HG03521 (cell line): ENCODE results near the gene LSM8.
"Not testable (repeated sequence)": the region's sequence is repeated elsewhere in the genome, so short reads cannot be mapped to it uniquely, and the experiment has no call there.

ENCODE experiments used
- ATAC-seq: cut with Tn5 transposase; IDR thresholded peaks from one replicate; pipeline ENCODE4 v1.9.1; 2021; ENCODE audit warnings: mild to moderate bottlenecking, moderate library complexity; ENCODE audit not compliant: unreplicated experiment

Gene LSM8

GRCh38 chr7:118202061-118202460 is 18.1 kb downstream of the LSM8 start:
- no peak for ATAC-seq

- peak; percentile 95 for ATAC-seq
These were observed 30.3 kb downstream of the LSM8 start for GRCh38 chr7:118214051-118214832.

GRCh38 chr7:118214833-118215182 is 30.8 kb downstream of the LSM8 start:
- no peak for ATAC-seq

- no peak for ATAC-seq
These were observed 33.3 kb downstream of the LSM8 start for GRCh38 chr7:118217210-118217619.

GRCh38 chr7:118218413-118219156 is 34.6 kb downstream of the LSM8 start:
- no peak for ATAC-seq

GRCh38 chr7:118219157-118219512 is 35.2 kb downstream of the LSM8 start:
- no peak for ATAC-seq

GRCh38 chr7:118220583-118220982 is 36.6 kb downstream of the LSM8 start:
- ATAC-seq: no peak

GRCh38 chr7:118222591-118222990 is 38.6 kb downstream of the LSM8 start:
- ATAC-seq: no peak

GRCh38 chr7:118224521-118224920 is 40.6 kb downstream of the LSM8 start, which contains the start of gene ANKRD7:
Gene ANKRD7, plus strand, starts transcription at chr7:118224704. Its CDS starts 127 bp downstream, at chr7:118224831.
- ATAC-seq: no peak

- ATAC-seq: no peak
These were observed 48.9 kb downstream of the LSM8 start for GRCh38 chr7:118232837-118233236.

- no peak for ATAC-seq
These were observed 49.8 kb downstream of the LSM8 start for GRCh38 chr7:118233799-118234198.

- ATAC-seq: no peak
These were observed 55.0 kb downstream of the LSM8 start for GRCh38 chr7:118239014-118239413.

- not testable (repeated sequence) for ATAC-seq
These were observed 56.4 kb downstream of the LSM8 start for GRCh38 chr7:118240320-118240719.
